DOHH2 (cell line): ENCODE data around the gene NCOR2.

Experiments
- H3F3A ChIP-seq: fragments of 200-600 bp; sonication (generic), shearing (Covaris generic); 2 replicates; pipeline ENCODE4 v1.6.0; 2016; ENCODE audit warnings: antibody characterized with exemption, mild to moderate bottlenecking; ENCODE audit not compliant: control insufficient read depth, insufficient read depth
- H3K27ac ChIP-seq: fragments of 200-600 bp; sonication (generic); 2 replicates; pipeline ENCODE4 v1.5.1; 2014; ENCODE audit warnings: low read depth, mild to moderate bottlenecking, low read length, moderate library complexity
- H3K27me3 ChIP-seq: fragments of 200-600 bp; sonication (generic); 2 replicates; pipeline ENCODE4 v1.6.1; 2014; ENCODE audit warnings: mild to moderate bottlenecking, low read length, mixed read lengths; ENCODE audit not compliant: control insufficient read depth
- H3K36me3 ChIP-seq: fragments of 200-600 bp; sonication (generic); 2 replicates; pipeline ENCODE4 v1.6.1; 2014; ENCODE audit warnings: mild to moderate bottlenecking, low read length, moderate library complexity, mixed read lengths; ENCODE audit not compliant: control insufficient read depth
- H3K4me1 ChIP-seq: fragments of 200-600 bp; sonication (generic); 2 replicates; pipeline ENCODE4 v1.6.1; 2014; ENCODE audit warnings: mild to moderate bottlenecking, low read length, mixed read lengths; ENCODE audit not compliant: control insufficient read depth
- H3K4me2 ChIP-seq: fragments of 200-600 bp; sonication (generic); 2 replicates; pipeline ENCODE4 v1.6.0; 2014; ENCODE audit warnings: mild to moderate bottlenecking, low read length, moderate library complexity
- H3K4me3 ChIP-seq: fragments of 200-600 bp; sonication (generic); 2 replicates; pipeline ENCODE4 v1.5.1; 2014; ENCODE audit warnings: mild to moderate bottlenecking, low read length, mixed read lengths
- H3K79me2 ChIP-seq: fragments of 200-600 bp; sonication (generic); 2 replicates; pipeline ENCODE4 v1.6.1; 2014; ENCODE audit warnings: mild to moderate bottlenecking, low read length, mixed read lengths; ENCODE audit not compliant: control insufficient read depth
- H3K9me2 ChIP-seq: fragments of 200-600 bp; sonication (generic); replicated peaks from 2 replicates; pipeline ENCODE4 v1.6.1; 2014; ENCODE audit warnings: mild to moderate bottlenecking, low read length, mixed read lengths; ENCODE audit not compliant: control insufficient read depth
- H3K9me3 ChIP-seq: fragments of 200-600 bp; sonication (generic); 2 replicates; pipeline ENCODE4 v1.6.1; 2014; ENCODE audit warnings: antibody characterized with exemption, low read length, mixed read lengths; ENCODE audit not compliant: control insufficient read depth, insufficient read depth
- H4K20me1 ChIP-seq: fragments of 200-600 bp; sonication (generic); 2 replicates; pipeline ENCODE4 v1.6.0; 2014; ENCODE audit warnings: low read depth, mild to moderate bottlenecking, antibody characterized with exemption, low read length, moderate library complexity; ENCODE audit not compliant: control insufficient read depth, insufficient read depth
- EZH2phosphoT487 ChIP-seq: fragments of 200-600 bp; sonication (generic); IDR thresholded peaks from 2 replicates; pipeline ENCODE4 v1.6.1; 2017; ENCODE audit warnings: borderline replicate concordance, mild to moderate bottlenecking, antibody characterized with exemption, low read length, moderate library complexity, mixed read lengths
- TF ChIP-seq, protein P1 (sequence below): fragments of 200-600 bp; sonication (generic); IDR thresholded peaks from one replicate; pipeline ENCODE4 v1.5.1; 2014; ENCODE audit warnings: antibody characterized with exemption, mild to moderate bottlenecking, low read depth, low read length; ENCODE audit not compliant: poor library complexity, severe bottlenecking

The NCOR2 gene

DNA sequence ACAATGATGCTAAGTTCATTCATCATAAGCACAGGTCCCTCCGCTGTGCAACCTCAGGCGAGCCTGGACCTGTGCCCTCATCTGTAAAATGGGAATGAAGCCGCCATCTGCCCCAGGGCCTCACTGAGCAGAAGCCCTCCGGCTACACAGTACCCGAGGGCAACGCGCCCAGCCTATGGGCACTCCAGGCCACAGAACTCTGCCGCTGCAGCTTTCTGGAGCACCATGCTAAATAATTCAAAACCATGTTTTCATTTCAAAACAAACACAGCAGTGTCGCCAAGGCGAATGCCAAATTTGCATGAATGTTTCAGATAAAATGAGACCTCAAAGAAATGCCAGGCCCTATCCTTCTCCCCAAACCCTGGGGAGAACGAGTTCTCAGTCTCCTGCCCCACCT lies 4.0 kb downstream of the NCOR2 start:
- H3K36me3 ChIP-seq = peaks cover 19% of the 10 kb centered on the region; the same call in 1 of the 2 replicates
- no peak overlapping the region for H3K27ac ChIP-seq
- H3K79me2 ChIP-seq = peaks cover 86% of the 10 kb centered on the region
- no peak overlapping the region for H3K4me3 ChIP-seq
- H4K20me1 ChIP-seq = peaks cover 52% of the 10 kb centered on the region
- H3F3A ChIP-seq = no peaks in the 10 kb centered on the region; the same call in 1 of the 2 replicates
- H3K27me3 ChIP-seq = no peaks in the 10 kb centered on the region
- H3K9me3 ChIP-seq = no peaks in the 10 kb centered on the region
- H3K4me1 ChIP-seq = peaks cover 57% of the 10 kb centered on the region
- H3K4me2 ChIP-seq = no peak overlapping the region
- no peaks in the 10 kb centered on the region for H3K9me2 ChIP-seq
- no peak for TF ChIP-seq EZH2phosphoT487
- TF ChIP-seq, protein P1, sequence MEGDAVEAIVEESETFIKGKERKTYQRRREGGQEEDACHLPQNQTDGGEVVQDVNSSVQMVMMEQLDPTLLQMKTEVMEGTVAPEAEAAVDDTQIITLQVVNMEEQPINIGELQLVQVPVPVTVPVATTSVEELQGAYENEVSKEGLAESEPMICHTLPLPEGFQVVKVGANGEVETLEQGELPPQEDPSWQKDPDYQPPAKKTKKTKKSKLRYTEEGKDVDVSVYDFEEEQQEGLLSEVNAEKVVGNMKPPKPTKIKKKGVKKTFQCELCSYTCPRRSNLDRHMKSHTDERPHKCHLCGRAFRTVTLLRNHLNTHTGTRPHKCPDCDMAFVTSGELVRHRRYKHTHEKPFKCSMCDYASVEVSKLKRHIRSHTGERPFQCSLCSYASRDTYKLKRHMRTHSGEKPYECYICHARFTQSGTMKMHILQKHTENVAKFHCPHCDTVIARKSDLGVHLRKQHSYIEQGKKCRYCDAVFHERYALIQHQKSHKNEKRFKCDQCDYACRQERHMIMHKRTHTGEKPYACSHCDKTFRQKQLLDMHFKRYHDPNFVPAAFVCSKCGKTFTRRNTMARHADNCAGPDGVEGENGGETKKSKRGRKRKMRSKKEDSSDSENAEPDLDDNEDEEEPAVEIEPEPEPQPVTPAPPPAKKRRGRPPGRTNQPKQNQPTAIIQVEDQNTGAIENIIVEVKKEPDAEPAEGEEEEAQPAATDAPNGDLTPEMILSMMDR = no peak

DNA sequence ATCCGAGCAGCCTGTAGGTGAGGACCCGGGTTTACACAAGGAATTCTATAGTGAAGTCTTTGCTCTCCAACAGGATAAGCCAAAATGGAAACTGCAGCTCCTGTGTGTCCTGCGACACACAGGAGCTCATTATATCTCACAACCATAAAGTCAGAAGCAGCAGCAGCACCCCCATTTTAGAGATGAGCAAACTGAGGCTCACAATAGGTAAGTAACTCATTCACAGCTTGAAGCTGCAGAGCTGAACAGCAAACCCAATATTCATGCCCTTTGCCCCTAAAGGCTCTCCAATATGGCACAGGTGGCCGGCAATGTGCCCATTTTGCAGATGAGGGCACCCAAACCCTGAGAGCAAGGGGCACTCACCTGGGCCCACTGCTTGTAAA lies 4.6 kb downstream of the NCOR2 start:
- no peaks in the 10 kb centered on the region for H3K9me3 ChIP-seq
- no peak for TF ChIP-seq EZH2phosphoT487
- TF ChIP-seq, protein P1 = no peak
- no peaks in the 10 kb centered on the region for H3K27me3 ChIP-seq
- H4K20me1 ChIP-seq = peaks cover 55% of the 10 kb centered on the region
- H3F3A ChIP-seq = no peaks in the 10 kb centered on the region; the same call in 1 of the 2 replicates
- H3K27ac ChIP-seq = no peak overlapping the region
- H3K79me2 ChIP-seq = peaks cover 91% of the 10 kb centered on the region
- no peak overlapping the region for H3K4me2 ChIP-seq
- peaks cover 51% of the 10 kb centered on the region for H3K4me1 ChIP-seq
- H3K4me3 ChIP-seq = no peak overlapping the region
- no peaks in the 10 kb centered on the region for H3K9me2 ChIP-seq
- H3K36me3 ChIP-seq = peaks cover 19% of the 10 kb centered on the region; the same call in 1 of the 2 replicates

DNA sequence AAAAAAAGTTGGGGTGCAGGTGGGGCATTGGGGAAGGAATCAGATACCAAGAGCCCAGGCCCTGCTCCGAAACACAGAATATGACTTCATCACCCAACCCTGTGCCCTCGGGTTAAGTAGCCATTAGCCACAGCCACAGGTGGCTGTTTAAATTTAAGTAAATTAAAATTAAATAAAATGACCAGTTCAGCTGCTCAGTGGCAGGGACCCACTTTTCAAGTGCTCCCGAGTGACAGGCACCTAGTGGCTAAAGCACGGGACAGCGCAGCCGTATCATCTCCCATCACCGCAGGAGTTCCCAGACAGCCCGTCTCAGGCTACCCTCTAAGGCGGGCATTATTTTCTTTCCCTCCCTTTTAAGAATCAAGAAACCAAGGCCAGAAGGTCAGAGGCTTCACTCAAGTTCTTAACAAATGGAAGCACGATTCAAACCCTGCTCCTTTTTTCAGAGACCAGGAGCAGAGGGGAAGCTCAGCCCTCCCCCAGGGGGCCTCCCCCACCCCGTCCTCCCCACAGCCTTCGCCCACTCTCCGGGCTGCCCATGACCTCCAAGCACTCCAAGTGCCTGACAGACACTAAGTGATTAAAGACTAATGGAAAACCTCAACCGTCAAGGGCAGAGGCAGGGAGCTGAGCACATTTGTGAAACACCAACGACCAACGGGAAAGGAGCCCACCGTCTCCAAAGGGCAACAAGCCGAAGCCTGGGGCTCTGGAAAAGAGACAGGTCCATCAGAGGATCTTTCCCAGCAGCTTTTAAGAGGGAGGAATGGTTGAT lies 5.2 kb downstream of the NCOR2 start:
- H3K9me3 ChIP-seq = no peaks in the 10 kb centered on the region
- peaks cover 19% of the 10 kb centered on the region; the same call in 1 of the 2 replicates for H3K36me3 ChIP-seq
- TF ChIP-seq, protein P1 = no peak
- no peak for TF ChIP-seq EZH2phosphoT487
- H3K4me1 ChIP-seq = peaks cover 49% of the 10 kb centered on the region
- no peaks in the 10 kb centered on the region for H3K27me3 ChIP-seq
- peaks cover 61% of the 10 kb centered on the region for H4K20me1 ChIP-seq
- no peak overlapping the region for H3K27ac ChIP-seq
- H3K9me2 ChIP-seq = no peaks in the 10 kb centered on the region
- H3K79me2 ChIP-seq = peaks cover 97% of the 10 kb centered on the region
- no peak overlapping the region for H3K4me2 ChIP-seq
- no peak overlapping the region for H3K4me3 ChIP-seq
- no peaks in the 10 kb centered on the region; the same call in 1 of the 2 replicates for H3F3A ChIP-seq
